Hematopoietic multipotent progenitor cell (in vitro differentiated cells): ENCODE results near the gene UROC1. TPM values are rescaled to one million over a fixed set of nuclear protein-coding genes. Genes with fewer than 3 reads are reported as not detected.

Experiments
- DNase-seq, 3 donors: peaks; one replicate each; pipeline ENCODE4 v3.0.0-alpha.2; 2011 to 2015; ENCODE audit warnings: low read depth in 2 of 3, low spot score in 2 of 3
- small RNA-seq: library from RNA; depleted of rRNA; stranded (forward); fragments of <200 nt; gene quantifications from one replicate; pipeline ENCODE3, GENCODE V24; 2012
- total RNA-seq: library from RNA; depleted of rRNA; stranded (reverse); fragments of >200 nt; gene quantifications from one replicate; pipeline ENCODE4 v1.2.3, GENCODE V29; 2012

Gene UROC1
- total RNA-seq, 1 donor: under 0.01 TPM

GRCh38 chr3:126432361-126433104 lies 85.0 kb downstream of the UROC1 start:
- DNase-seq: no peak

Small RNA genes within 50 kb of the gene (small RNA-seq; reads per million reads assigned to genes)
- gene RNA5SP138: not detected

Other genes with a start within 250 kb of the UROC1 start
- gene KLF15, start 160.4 kb downstream of the UROC1 start, total RNA-seq: under 0.01 TPM
- not detected for gene CFAP100, start 122.9 kb downstream of the UROC1 start, total RNA-seq
- gene ZXDC, start 41.9 kb downstream of the UROC1 start, total RNA-seq: 82.7 TPM
- 36.4 TPM for gene CHST13, start 6.4 kb upstream of the UROC1 start, total RNA-seq
- gene C3orf22, start 41.2 kb upstream of the UROC1 start, total RNA-seq: not detected
- 15.1 TPM for gene TXNRD3, start 137.4 kb upstream of the UROC1 start, total RNA-seq
- 10.8 TPM for gene CHCHD6, start 186.5 kb upstream of the UROC1 start, total RNA-seq